Amygdala (tissue), 56 donors: Measurements from ENCODE around the gene REST.

ENCODE experiments used
- DNase-seq, 56 donors: peaks; one replicate each; lab custom pipeline; 2025; lab: John Stamatoyannopoulos, UW

Gene REST

DNA sequence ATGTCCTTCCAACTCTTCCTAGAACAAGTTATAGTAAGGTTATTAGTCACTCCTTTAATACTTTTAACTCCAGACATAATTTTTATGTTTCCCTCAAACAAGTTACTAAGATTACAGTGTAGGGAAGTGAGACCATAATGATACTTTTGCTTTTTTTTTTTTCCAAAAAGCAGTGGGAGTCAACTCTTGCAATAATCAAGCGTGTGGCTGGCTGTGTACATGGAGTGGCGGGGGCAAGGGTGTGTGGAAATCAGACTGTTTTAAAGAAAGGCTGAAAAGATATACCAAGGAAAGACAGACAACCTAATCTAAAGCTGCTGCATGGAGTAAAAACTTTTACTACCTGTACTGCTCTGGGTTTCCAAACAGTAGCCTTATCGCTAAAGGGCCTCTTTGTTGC lies 65.6 kb downstream of the REST start:
- no peak for DNase-seq

DNA sequence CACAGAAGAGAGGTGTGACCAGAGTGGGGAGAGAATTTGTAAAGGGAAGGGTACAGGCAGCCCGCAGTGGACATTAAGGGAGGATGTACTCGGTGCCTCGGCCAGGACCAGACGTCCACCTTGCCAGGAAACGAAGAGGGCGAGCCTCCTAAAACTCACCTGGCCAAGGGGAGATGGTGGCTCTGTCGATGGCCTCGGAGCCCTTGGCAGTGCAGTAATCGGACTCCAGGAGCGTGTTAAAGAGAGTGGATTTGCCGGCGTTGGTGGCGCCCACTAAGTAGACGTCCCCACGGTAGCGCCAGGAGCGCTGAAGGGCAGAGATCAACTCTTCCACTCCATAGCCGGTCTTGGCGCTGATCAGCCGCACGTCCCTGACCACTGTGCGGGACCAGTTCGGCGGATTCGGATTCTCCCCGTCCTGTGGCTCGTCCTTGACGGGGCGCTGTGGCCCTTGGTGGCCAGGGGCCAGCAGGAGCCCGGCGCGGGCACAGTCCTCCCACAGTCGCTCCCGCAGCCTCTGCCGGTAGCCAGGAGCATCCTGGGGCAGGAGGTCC lies 68.7 kb downstream of the REST start:
- DNase-seq = peak in 2 of 56 donors; percentile 26 to 37

DNA sequence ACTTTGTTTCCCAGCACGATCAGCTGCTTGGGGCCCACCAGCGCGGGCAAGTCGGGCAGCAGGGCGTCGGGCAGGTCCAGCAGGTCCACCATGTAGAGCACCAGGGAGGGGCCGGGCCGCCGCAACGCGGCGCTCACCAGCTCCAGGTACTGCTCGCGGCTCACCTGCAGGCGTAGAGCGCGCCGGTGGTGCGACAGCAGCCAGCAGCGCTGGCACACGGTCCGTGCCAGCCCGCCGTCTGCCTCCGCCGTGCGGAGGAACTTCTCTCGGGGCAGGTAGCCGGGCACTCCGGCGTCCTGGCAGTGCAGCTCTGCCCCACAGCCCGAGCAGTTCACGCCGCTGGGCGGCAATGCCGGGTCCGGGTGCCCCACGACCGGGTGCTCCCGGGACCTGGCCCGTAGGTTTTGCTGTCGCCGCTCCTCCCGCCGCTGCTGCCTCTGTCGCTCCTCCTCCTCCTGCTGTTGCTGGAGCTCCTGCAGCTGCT lies 69.2 kb downstream of the REST start:
- DNase-seq = peak in 13 of 56 donors; percentile 3 to 54 (median 43)

DNA sequence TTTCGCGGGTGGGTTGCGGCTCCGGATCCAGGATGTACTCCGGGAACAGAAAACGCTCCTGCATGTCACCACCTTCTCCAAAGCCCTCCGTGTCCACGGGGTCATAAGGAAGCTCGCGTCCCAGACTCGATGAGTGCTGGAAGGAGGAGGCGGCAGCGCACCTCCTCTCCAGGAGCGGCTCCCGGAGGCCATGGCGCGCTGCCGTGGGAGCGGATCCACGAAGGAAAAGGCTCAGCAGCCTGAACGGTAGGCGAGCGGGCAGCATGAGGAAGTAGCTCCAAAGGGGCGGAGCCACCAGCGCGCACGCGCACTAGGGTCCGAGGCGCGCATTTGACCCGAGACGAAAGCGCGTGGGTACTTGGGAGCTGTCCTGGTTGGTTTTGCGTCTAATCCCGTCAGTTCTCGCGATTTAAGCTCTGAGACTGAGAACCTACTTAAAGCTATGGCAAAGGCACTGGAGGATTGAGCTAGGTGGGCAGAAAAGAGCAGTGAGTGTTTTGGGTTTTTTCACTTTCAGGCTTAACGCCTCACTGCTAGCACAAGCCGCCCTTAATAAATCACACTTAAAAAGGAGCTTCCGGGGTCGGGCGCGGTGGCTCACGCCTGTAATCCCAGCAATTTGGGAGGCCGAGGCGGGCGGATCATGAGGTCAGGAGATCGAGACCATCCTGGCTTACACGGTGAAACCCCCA lies 69.8 kb downstream of the REST start, which contains the start of gene NOA1:
Gene NOA1 (minus strand): TSS at position 286 of the 692 bp plus-strand sequence. CDS start 21 bp downstream, at position 265.
- peak; percentile 45 to 99 (median 93) for DNase-seq

DNA sequence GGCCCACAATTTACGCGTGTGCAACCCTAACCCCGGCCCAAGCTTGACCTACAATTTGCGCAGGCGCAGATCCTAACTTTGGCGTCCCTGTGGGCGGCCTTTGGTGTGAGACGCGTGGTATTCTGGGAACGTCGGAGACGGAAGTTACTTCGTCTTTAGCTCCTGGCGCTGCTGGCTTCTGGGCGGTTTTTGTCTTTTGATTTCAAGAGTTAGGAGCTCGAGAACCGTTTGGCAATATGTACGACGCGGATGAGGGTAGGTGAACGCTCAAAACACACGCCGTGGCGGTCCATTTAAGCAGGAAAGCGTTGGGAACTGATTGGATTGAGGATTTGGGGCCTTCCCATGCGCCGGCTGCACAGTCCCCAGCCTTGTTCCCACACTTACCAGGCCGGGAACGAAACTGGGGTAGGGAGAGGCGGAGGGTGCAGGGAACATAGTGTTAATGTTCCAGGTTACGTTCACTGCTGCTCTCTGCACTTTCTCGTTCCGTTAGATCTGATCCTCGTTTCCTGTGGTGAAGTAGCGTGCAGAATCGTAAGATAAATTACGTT lies 71.1 kb downstream of the REST start, which contains the start of gene POLR2B:
Gene POLR2B (plus strand): TSS at position 147 of the 554 bp plus-strand sequence. CDS start 90 bp downstream, at position 237.
- peak; percentile 69 to 95 (median 87) for DNase-seq

GRCh38 chr4:56979421-56980072 lies 71.8 kb downstream of the REST start:
- peak in 1 of 56 donors; percentile 11 for DNase-seq

GRCh38 chr4:56981795-56982201 lies 74.1 kb downstream of the REST start:
- no peak for DNase-seq

GRCh38 chr4:56986192-56986591 lies 78.5 kb downstream of the REST start:
- DNase-seq = no peak

DNA sequence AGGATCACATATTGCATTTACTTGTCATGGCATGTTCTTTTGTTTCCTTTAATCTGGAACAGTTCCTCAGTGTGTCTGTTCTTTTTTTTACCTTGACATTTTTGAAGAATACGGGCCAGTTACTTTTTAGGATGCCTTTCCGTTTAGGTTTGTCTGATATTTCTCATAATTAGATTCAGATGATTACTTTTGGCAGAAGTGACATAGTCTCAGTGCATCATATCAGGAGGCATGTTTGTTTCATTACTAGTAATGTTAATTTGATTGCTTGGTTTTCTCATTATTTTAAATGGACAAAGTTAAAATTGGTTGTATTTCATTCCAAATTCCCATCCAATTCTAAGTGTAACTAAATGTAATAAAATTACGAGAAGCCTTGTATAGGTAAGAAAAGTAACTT lies 79.3 kb downstream of the REST start:
- no peak for DNase-seq

GRCh38 chr4:56990109-56990905 lies 82.6 kb downstream of the REST start:
- no peak for DNase-seq

- peak in 53 of 56 donors; percentile 4 to 85 (median 51) for DNase-seq
Measured at GRCh38 chr4:56995525-56995924, 87.8 kb downstream of the REST start.

DNA sequence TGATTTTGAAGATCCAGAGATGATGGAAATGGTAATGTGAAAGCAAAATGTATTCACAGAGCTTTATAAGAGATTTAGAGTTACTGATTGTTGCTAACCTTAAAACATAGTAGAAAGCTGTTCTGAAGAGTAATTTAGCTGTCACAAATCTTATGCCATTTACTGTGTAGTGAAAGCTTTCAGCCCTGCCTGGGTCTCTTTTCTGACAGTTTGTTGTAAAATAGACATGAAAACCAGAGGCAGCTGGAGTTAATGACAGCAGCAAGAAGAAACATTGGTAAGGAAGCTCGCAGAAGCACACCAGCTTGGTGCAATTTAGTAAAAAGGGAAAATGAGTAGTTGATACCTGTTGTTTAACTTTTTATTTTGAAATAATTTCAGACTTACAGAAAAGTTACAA lies 92.1 kb downstream of the REST start:
- DNase-seq = no peak

DNA sequence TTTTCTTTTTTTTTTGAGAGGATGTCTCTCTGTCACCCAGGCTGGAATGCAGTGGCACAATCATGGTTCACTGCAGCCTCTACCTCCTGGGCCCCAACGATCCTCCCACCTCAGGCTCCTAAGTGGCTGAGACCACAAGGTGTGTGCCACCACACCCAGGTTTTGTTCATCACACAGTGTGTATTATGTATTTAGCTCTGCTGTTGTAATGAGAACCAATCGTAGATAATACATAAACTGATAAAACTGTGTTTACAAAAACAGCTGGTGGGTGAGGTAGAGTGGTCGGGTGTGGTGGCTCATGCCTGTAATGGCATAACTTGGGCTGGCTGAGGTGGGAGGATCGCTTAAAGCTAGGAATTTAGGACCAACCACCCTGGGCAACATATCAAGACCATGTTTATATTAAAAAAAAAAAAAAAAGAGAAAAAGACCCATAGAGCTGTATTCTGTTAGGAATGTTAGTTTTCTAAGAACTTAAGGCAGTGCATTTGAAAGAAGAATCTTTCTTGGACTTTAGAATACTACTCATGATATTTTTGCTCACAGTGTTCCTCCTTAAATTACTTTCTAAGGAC lies 105.9 kb downstream of the REST start:
- DNase-seq = no peak
